IMR-90 (cell line): ENCODE data around the gene CAMTA2. TPM values are rescaled to one million over a fixed set of nuclear protein-coding genes. Genes with fewer than 3 reads are reported as not detected.

Source experiments
- ATAC-seq: fragments of 200-7000 bp; cut with Tn5 transposase; 2 replicates; pipeline ENCODE4 v1.9.1; 2020; ENCODE audit warnings: low read depth, mild to moderate bottlenecking, moderate library complexity
- BruUV-seq: library from RNA; stranded (reverse); fragments of 400-500 nt; replicated peaks from 2 replicates; lab custom pipeline; 2021; lab: Mats Ljungman, UMichigan
- CTCF ChIA-PET: fragments of 300-600 bp; formaldehyde crosslinking; extraction: SDS; loops from one replicate; lab custom pipeline; 2021; ENCODE audit warnings: antibody characterized with exemption; lab: Yijun Ruan, JAX
- POLR2A ChIA-PET: fragments of 300-600 bp; sonication (Branson Sonifier 250); formaldehyde crosslinking; loops from one replicate; lab custom pipeline; 2022; ENCODE audit warnings: antibody characterized with exemption; ENCODE audit not compliant: unreplicated experiment; lab: Charles Lee
- DNase-seq: peaks from one replicate; pipeline ENCODE4 v3.0.0; 2013
- H2AFZ ChIP-seq: replicated peaks from 2 replicates; pipeline ENCODE3; 2013; ENCODE audit warnings: low read length, mild to moderate bottlenecking; ENCODE audit not compliant: poor library complexity
- H2AK5ac ChIP-seq: 2 replicates; pipeline ENCODE4 v1.6.1; 2013; ENCODE audit warnings: low read depth, low read length, inconsistent platforms
- H2AK9ac ChIP-seq: replicated peaks from 2 replicates; pipeline ENCODE3; 2013; ENCODE audit warnings: mild to moderate bottlenecking, low read depth, low read length, moderate library complexity; ENCODE audit not compliant: poor library complexity
- H2BK120ac ChIP-seq: 2 replicates; pipeline ENCODE4 v1.6.1; 2013; ENCODE audit warnings: low read depth, low read length, inconsistent platforms
- H2BK15ac ChIP-seq: 3 replicates; pipeline ENCODE4 v1.6.1; 2013; ENCODE audit warnings: low read depth, low read length, inconsistent platforms
- H2BK20ac ChIP-seq: 2 replicates; pipeline ENCODE4 v1.6.1; 2013; ENCODE audit warnings: low read depth, mild to moderate bottlenecking, inconsistent platforms, low read length, moderate library complexity
- H2BK5ac ChIP-seq: 2 replicates; pipeline ENCODE4 v1.6.1; 2013; ENCODE audit warnings: mild to moderate bottlenecking, low read depth, low read length, inconsistent platforms; ENCODE audit not compliant: poor library complexity, severe bottlenecking
- H3K14ac ChIP-seq: replicated peaks from 2 replicates; pipeline ENCODE4 v1.6.1; 2013; ENCODE audit warnings: low read depth, low read length, inconsistent platforms
- H3K18ac ChIP-seq: 2 replicates; pipeline ENCODE4 v1.6.1; 2013; ENCODE audit warnings: low read depth, low read length, control low read depth
- H3K23ac ChIP-seq: 2 replicates; pipeline ENCODE4 v1.6.1; 2013; ENCODE audit warnings: low read depth, low read length, inconsistent platforms
- H3K27ac ChIP-seq: 2 replicates; pipeline ENCODE4 v1.5.1; 2013; ENCODE audit warnings: mild to moderate bottlenecking, control low read depth, low read length; ENCODE audit not compliant: insufficient read depth
- H3K27me3 ChIP-seq: 2 replicates; pipeline ENCODE4 v1.6.1; 2013; ENCODE audit warnings: low read length; ENCODE audit not compliant: control insufficient read depth, insufficient read depth
- H3K36me3 ChIP-seq: 2 replicates; pipeline ENCODE4 v1.6.1; 2013; ENCODE audit warnings: low read length, mixed read lengths; ENCODE audit not compliant: control insufficient read depth, insufficient read depth
- H3K4ac ChIP-seq: 2 replicates; pipeline ENCODE4 v1.6.1; 2013; ENCODE audit warnings: low read depth, low read length, inconsistent platforms
- H3K4me1 ChIP-seq: 2 replicates; pipeline ENCODE4 v1.6.1; 2013; ENCODE audit warnings: low read length, mixed read lengths; ENCODE audit not compliant: control insufficient read depth, insufficient read depth
- H3K4me2 ChIP-seq: 2 replicates; pipeline ENCODE4 v1.6.1; 2013; ENCODE audit warnings: low read depth, mild to moderate bottlenecking, control low read depth, low read length, moderate library complexity
- H3K4me3 ChIP-seq: 2 replicates; pipeline ENCODE4 v1.5.1; 2013; ENCODE audit warnings: low read depth, mild to moderate bottlenecking, control low read depth, low read length, moderate library complexity; ENCODE audit not compliant: insufficient read depth
- H3K56ac ChIP-seq: 2 replicates; pipeline ENCODE4 v1.6.1; 2013; ENCODE audit warnings: low read length, inconsistent platforms; ENCODE audit not compliant: insufficient read depth; ENCODE audit errors: extremely low read depth
- H3K79me1 ChIP-seq, 2 experiments: 2 replicates each; pipeline ENCODE4 v1.6.1; 2013; ENCODE audit warnings: low read length in 2 of 2, inconsistent platforms in 1 of 2, low read depth in 1 of 2
- H3K9ac ChIP-seq: 2 replicates; pipeline ENCODE4 v1.6.1; 2013; ENCODE audit warnings: low read depth, low read length, control low read depth
- H3K9me1 ChIP-seq: 2 replicates; pipeline ENCODE4 v1.6.1; 2013; ENCODE audit warnings: low read length, inconsistent platforms; ENCODE audit not compliant: insufficient read depth
- H3K9me3 ChIP-seq: 2 replicates; pipeline ENCODE4 v1.6.1; 2013; ENCODE audit warnings: low read length; ENCODE audit not compliant: control insufficient read depth, insufficient read depth
- H4K20me1 ChIP-seq: 2 replicates; pipeline ENCODE4 v1.6.1; 2013; ENCODE audit warnings: low read length, inconsistent platforms; ENCODE audit not compliant: insufficient read depth
- H4K5ac ChIP-seq: 2 replicates; pipeline ENCODE4 v1.6.1; 2013; ENCODE audit warnings: mild to moderate bottlenecking, low read depth, low read length, control low read depth
- H4K8ac ChIP-seq, 2 experiments: 2 replicates each; pipeline ENCODE4 v1.6.1; 2013; ENCODE audit warnings: low read depth in 2 of 2, low read length in 2 of 2, control low read depth in 1 of 2, inconsistent platforms in 1 of 2
- H4K91ac ChIP-seq: 2 replicates; pipeline ENCODE4 v1.6.1; 2013; ENCODE audit warnings: low read depth, low read length, inconsistent platforms; ENCODE audit not compliant: insufficient read depth
- BHLHE40 ChIP-seq: fragments of 150-350 bp; IDR thresholded peaks from 2 replicates; pipeline ENCODE4 v1.6.1; 2016; ENCODE audit warnings: mild to moderate bottlenecking, low read depth, low read length
- CEBPB ChIP-seq: IDR thresholded peaks from 2 replicates; pipeline ENCODE4 v1.6.1; 2012; ENCODE audit warnings: low read depth, low read length, improper control_type of control experiment
- CHD1 ChIP-seq: IDR thresholded peaks from 2 replicates; pipeline ENCODE4 v1.6.1; 2012; ENCODE audit warnings: low read depth, low read length, improper control_type of control experiment
- CTCF ChIP-seq: conservative IDR thresholded peaks from 2 replicates; pipeline ENCODE4 v1.5.1; 2012; ENCODE audit warnings: mild to moderate bottlenecking, low read depth, low read length, improper control_type of control experiment
- ELK1 ChIP-seq: fragments of 150-350 bp; IDR thresholded peaks from 2 replicates; pipeline ENCODE4 v1.6.1; 2016; ENCODE audit warnings: low read depth, mild to moderate bottlenecking, low read length, moderate library complexity, borderline replicate concordance
- FOS ChIP-seq: fragments of 150-350 bp; IDR thresholded peaks from 2 replicates; pipeline ENCODE4 v1.6.1; 2016; ENCODE audit warnings: low read depth, low read length
- MAFK ChIP-seq: IDR thresholded peaks from 2 replicates; pipeline ENCODE4 v1.6.1; 2012; ENCODE audit warnings: low read depth, low read length, improper control_type of control experiment
- MAZ ChIP-seq: IDR thresholded peaks from 2 replicates; pipeline ENCODE4 v1.6.1; 2012; ENCODE audit warnings: low read depth, mild to moderate bottlenecking, low read length, improper control_type of control experiment, moderate library complexity, borderline replicate concordance
- MXI1 ChIP-seq: IDR thresholded peaks from 2 replicates; pipeline ENCODE4 v1.6.1; 2012; ENCODE audit warnings: low read depth, mild to moderate bottlenecking, low read length, moderate library complexity, borderline replicate concordance
- NFE2L2 ChIP-seq: fragments of 150-350 bp; IDR thresholded peaks from 2 replicates; pipeline ENCODE4 v1.6.1; 2016; ENCODE audit warnings: low read depth, mild to moderate bottlenecking, low read length
- POLR2A ChIP-seq: IDR thresholded peaks from 2 replicates; pipeline ENCODE4 v1.6.1; 2012; ENCODE audit warnings: mild to moderate bottlenecking, low read depth, low read length
- RAD21 ChIP-seq: IDR thresholded peaks from 2 replicates; pipeline ENCODE4 v1.6.1; 2012; ENCODE audit warnings: low read length, improper control_type of control experiment
- RCOR1 ChIP-seq: IDR thresholded peaks from 2 replicates; pipeline ENCODE4 v1.6.1; 2012; ENCODE audit warnings: mild to moderate bottlenecking, low read length, improper control_type of control experiment; ENCODE audit not compliant: insufficient replicate concordance
- RFX5 ChIP-seq: IDR thresholded peaks from 2 replicates; pipeline ENCODE4 v1.8.0; 2012; ENCODE audit warnings: low read depth, mild to moderate bottlenecking, low read length, moderate library complexity
- SMC3 ChIP-seq: fragments of 150-350 bp; IDR thresholded peaks from 2 replicates; pipeline ENCODE4 v1.6.1; 2016; ENCODE audit warnings: low read depth, mild to moderate bottlenecking, antibody characterized with exemption, low read length, moderate library complexity
- USF2 ChIP-seq: fragments of 150-350 bp; IDR thresholded peaks from 2 replicates; pipeline ENCODE4 v1.6.1; 2017; ENCODE audit warnings: mild to moderate bottlenecking, antibody characterized with exemption, low read length, low read depth
- WGBS, 2 experiments: methylation state at CpG; one replicate each; pipeline versions ENCODE4 v1.1.5 to v1.1.7; 2013; ENCODE audit warnings: missing lambda C conversion rate in 2 of 2; ENCODE audit not compliant: insufficient read length in 1 of 2; ENCODE audit errors: extremely low coverage in 2 of 2; 5-methylcytosine and 5-hydroxymethylcytosine counted together
- dilution Hi-C: fragments of 300-500 bp; cut with HindIII; formaldehyde crosslinking; loops from one replicate; pipeline ENCODE4 v1.14.3; 2018; ENCODE audit warnings: low sequenced_read_pairs; ENCODE audit not compliant: unreplicated experiment
- in situ Hi-C: fragments of 300-500 bp; cut with MboI; formaldehyde crosslinking; loops from 3 replicates; pipeline ENCODE4 v1.14.3; 2019; ENCODE audit warnings: low sequenced_read_pairs, inconsistent platforms, mixed read lengths
- intact Hi-C: fragments of 100-400 bp; cut with micrococcal nuclease; formaldehyde crosslinking; loops from 2 replicates; pipeline ENCODE4 v1.10.0; 2022
- polyA plus RNA-seq, 3 experiments: library from polyadenylated mRNA; depleted of rRNA; stranded (reverse); fragments of >200 nt; gene quantifications; 2 replicates each; pipeline ENCODE4 v1.2.3, GENCODE V29; 2012; ENCODE audit warnings: low replicate concordance in 1 of 3
- total RNA-seq: library from RNA; depleted of rRNA; stranded (reverse); fragments of >200 nt; gene quantifications from 2 replicates; pipeline ENCODE4 v1.2.3, GENCODE V29; 2012

CAMTA2 gene
- total and polyA plus RNA-seq, 2 of the 4 experiments (the other 2 are of a cell fraction) = 1.4 to 54.7 TPM

- no TSS peak for BruUV-seq
Observed at GRCh38 chr17:4945944-4946280, 41.6 kb downstream of the CAMTA2 start.

More at GRCh38 chr17:4945944-4946280, 41.6 kb downstream of the CAMTA2 start:
- peaks cover 66% of the 10 kb centered on the region for H4K20me1 ChIP-seq
- no peaks in the 10 kb centered on the region for H3K9me3 ChIP-seq
- peak overlapping the region; percentile 81 for H3K23ac ChIP-seq
- intact Hi-C loops (no loop called here), dilution Hi-C loops (no loop called here), in situ Hi-C loops (no loop called here)
- no peak overlapping the region for H2BK120ac ChIP-seq
- H3K56ac ChIP-seq = peak overlapping the region; percentile 94; the same call in 1 of the 2 replicates
- POLR2A ChIA-PET = interaction anchor here (1.3 to 2.2 kb wide), 2 partner anchors 21 to 41 kb away, joined by 4 to 6 read pairs; partner anchors contain the start of genes CAMTA2 and SPAG7
- peak overlapping the region in 1 of 2 experiments; percentile 80; a peak in 1 of 4 replicates for H4K8ac ChIP-seq
- peak overlapping the region; percentile 85 for H3K4ac ChIP-seq
- CTCF ChIA-PET = no interaction called here
- H3K4me3 ChIP-seq = no peak overlapping the region
- H2AFZ ChIP-seq = no peak overlapping the region
- peaks cover 41% of the 10 kb centered on the region for H3K36me3 ChIP-seq
- H2AK9ac ChIP-seq = no peak overlapping the region
- H4K5ac ChIP-seq = no peak overlapping the region
- no peak overlapping the region for H2AK5ac ChIP-seq
- peak overlapping the region; percentile 96 for H3K27ac ChIP-seq
- H3K9me1 ChIP-seq = peaks cover 14% of the 10 kb centered on the region; the same call in 1 of the 2 replicates
- H3K9ac ChIP-seq = peak overlapping the region; percentile 97
- H3K4me1 ChIP-seq = peaks cover 21% of the 10 kb centered on the region
- H3K14ac ChIP-seq = peak overlapping the region; percentile 95
- H3K4me2 ChIP-seq = peak overlapping the region; percentile 78
- H4K91ac ChIP-seq = no peak overlapping the region; the same call in 1 of the 2 replicates
- no peaks in the 10 kb centered on the region for H3K27me3 ChIP-seq
- TF ChIP-seq RCOR1 (no peak), CEBPB (no peak), MXI1 (no peak), POLR2A (no peak), FOS (no peak), CTCF (no peak), MAFK (no peak), USF2 (no peak), SMC3 (no peak), CHD1 (no peak), NFE2L2 (no peak), RAD21 (no peak), MAZ (no peak), RFX5 (no peak), ELK1 (no peak), BHLHE40 (no peak)
- DNase-seq (no peak), ATAC-seq (no peak)
- H2BK20ac ChIP-seq = no peak overlapping the region
- H2BK15ac ChIP-seq = no peak overlapping the region
- no CpG with 5 or more reads among the region's 4 CpGs for WGBS, 2 experiments
- H2BK5ac ChIP-seq = peak overlapping the region; percentile 98
- no peak overlapping the region for H3K18ac ChIP-seq
- H3K79me1 ChIP-seq = peaks cover 9 to 51% of the 10 kb centered on the region in 2 experiments; a peak in 3 of 4 replicates
